SK-N-SH (cell line): ENCODE results near the gene FOXP1. TPM values are rescaled to one million over a fixed set of nuclear protein-coding genes. Genes with fewer than 3 reads are reported as not detected.
A peak's percentile ranks its signal among the peaks of the same experiment; 100 is the strongest.

Source experiments
- CTCF ChIA-PET: fragments of 300-600, 350-600 bp; formaldehyde crosslinking; extraction: SDS; loops from one replicate; lab custom pipeline; 2021; lab: Yijun Ruan, JAX
- POLR2A ChIA-PET: fragments of 350-600 bp; sonication (Branson Sonifier 250); formaldehyde crosslinking; extraction: SDS; loops from one replicate; lab custom pipeline; 2020; ENCODE audit warnings: antibody characterized with exemption, inconsistent platforms; lab: Yijun Ruan, JAX
- DNase-seq: peaks from one replicate; pipeline ENCODE4 v3.0.0; 2012
- H2AFZ ChIP-seq: fragments of 200-600 bp; sonication (generic); 2 replicates; pipeline ENCODE4 v1.8.1; 2016; ENCODE audit warnings: antibody characterized with exemption, mild to moderate bottlenecking, low read depth
- H3F3A ChIP-seq: fragments of 200-600 bp; sonication (generic); replicated peaks from 2 replicates; pipeline ENCODE3; 2016; ENCODE audit warnings: antibody characterized with exemption, mild to moderate bottlenecking; ENCODE audit not compliant: insufficient read depth
- H3K27ac ChIP-seq, 2 experiments: fragments of 200-500 bp in 1 of 2; fragments of 200-600 bp in 1 of 2; sonication (Bioruptor generic) in 1 of 2; sonication (generic), shearing (Covaris generic) in 1 of 2; 2 replicates each; pipeline versions ENCODE4 v1.5.1 to v1.6.1; 2014 to 2016; ENCODE audit warnings: low read depth in 2 of 2, inconsistent platforms in 1 of 2, low read length in 1 of 2, mild to moderate bottlenecking in 1 of 2, mixed read lengths in 1 of 2
- H3K27me3 ChIP-seq: fragments of 200-600 bp; sonication (generic), shearing (Covaris generic); 2 replicates; pipeline ENCODE4 v1.6.1; 2016; ENCODE audit warnings: mixed run types; ENCODE audit not compliant: insufficient read depth
- H3K36me3 ChIP-seq, 2 experiments: fragments of 200-500 bp in 1 of 2; fragments of 200-600 bp in 1 of 2; sonication (Bioruptor generic) in 1 of 2; sonication (generic) in 1 of 2; replicated peaks in 1 of 2; 2 replicates each; pipeline versions ENCODE3 to v1.5.1; 2014 to 2016; ENCODE audit warnings: low read length in 1 of 2, mild to moderate bottlenecking in 1 of 2; ENCODE audit not compliant: insufficient read depth in 2 of 2, control insufficient read depth in 1 of 2
- H3K4me1 ChIP-seq, 2 experiments: fragments of 200-500 bp in 1 of 2; fragments of 200-600 bp in 1 of 2; sonication (Bioruptor generic) in 1 of 2; sonication (generic), shearing (Covaris generic) in 1 of 2; 2 replicates each; pipeline versions ENCODE4 v1.5.1 to v1.6.1; 2014 to 2016; ENCODE audit warnings: low read depth in 1 of 2, low read length in 1 of 2, mixed run types in 1 of 2; ENCODE audit not compliant: insufficient read depth in 2 of 2, control insufficient read depth in 1 of 2
- H3K4me2 ChIP-seq: fragments of 200-600 bp; sonication (generic), shearing (Covaris generic); 2 replicates; pipeline ENCODE4 v1.6.1; 2017; ENCODE audit warnings: mixed run types
- H3K4me3 ChIP-seq, 2 experiments: fragments of 200-500 bp in 1 of 2; fragments of 200-600 bp in 1 of 2; sonication (Bioruptor generic) in 1 of 2; sonication (generic), shearing (Covaris generic) in 1 of 2; 2 replicates each; pipeline versions ENCODE4 v1.5.1 to v1.8.1; 2014 to 2016; ENCODE audit warnings: low read depth in 2 of 2, inconsistent platforms in 1 of 2, low read length in 1 of 2, mild to moderate bottlenecking in 1 of 2, mixed read lengths in 1 of 2, moderate library complexity in 1 of 2
- H3K79me2 ChIP-seq: fragments of 200-600 bp; sonication (generic); 2 replicates; pipeline ENCODE4 v1.8.1; 2017; ENCODE audit warnings: mild to moderate bottlenecking; ENCODE audit not compliant: insufficient read depth
- H3K9ac ChIP-seq: fragments of 200-600 bp; sonication (generic); 2 replicates; pipeline ENCODE4 v1.6.1; 2017; ENCODE audit warnings: mixed run types
- H3K9me2 ChIP-seq: fragments of 200-600 bp; sonication (generic); 2 replicates; pipeline ENCODE4 v1.6.1; 2017; ENCODE audit warnings: mixed run types
- H3K9me3 ChIP-seq: fragments of 200-600 bp; sonication (generic); 2 replicates; pipeline ENCODE4 v1.6.1; 2017; ENCODE audit warnings: mixed run types, mild to moderate bottlenecking, moderate library complexity
- H4K20me1 ChIP-seq: fragments of 200-600 bp; sonication (generic); 2 replicates; pipeline ENCODE4 v1.6.1; 2017; ENCODE audit warnings: mild to moderate bottlenecking, mixed run types; ENCODE audit not compliant: insufficient read depth
- EZH2phosphoT487 ChIP-seq: fragments of 200-600 bp; sonication (generic); IDR thresholded peaks from 2 replicates; pipeline ENCODE4 v1.6.1; 2017; ENCODE audit warnings: low read depth, mixed run types, mild to moderate bottlenecking, antibody characterized with exemption, moderate library complexity, borderline replicate concordance
- FOSL2 ChIP-seq: IDR thresholded peaks from 2 replicates; pipeline ENCODE4 v1.4.0; 2012; ENCODE audit warnings: low read depth, mild to moderate bottlenecking, moderate library complexity, borderline replicate concordance
- FOXM1 ChIP-seq: IDR thresholded peaks from 2 replicates; pipeline ENCODE4 v1.4.0; 2012; ENCODE audit warnings: low read depth, mild to moderate bottlenecking
- MEF2A ChIP-seq: IDR thresholded peaks from 2 replicates; pipeline ENCODE4 v1.4.0; 2012; ENCODE audit warnings: low read depth, borderline replicate concordance
- MXI1 ChIP-seq: IDR thresholded peaks from 2 replicates; pipeline ENCODE4 v1.6.1; 2012; ENCODE audit warnings: mild to moderate bottlenecking, low read depth, low read length, improper control_type of control experiment
- RCOR1 ChIP-seq: fragments of 150-350 bp; IDR thresholded peaks from 2 replicates; pipeline ENCODE4 v1.6.1; 2017; ENCODE audit warnings: antibody characterized with exemption, low read length
- RXRA ChIP-seq: IDR thresholded peaks from 2 replicates; pipeline ENCODE4 v1.4.0; 2012; ENCODE audit warnings: low read depth, mild to moderate bottlenecking, borderline replicate concordance
- SIN3A ChIP-seq: IDR thresholded peaks from 2 replicates; pipeline ENCODE4 v1.6.1; 2012; ENCODE audit warnings: low read depth, mild to moderate bottlenecking, low read length, moderate library complexity, borderline replicate concordance
- SMC3 ChIP-seq: IDR thresholded peaks from 2 replicates; pipeline ENCODE4 v1.6.1; 2012; ENCODE audit warnings: low read depth, low read length, improper control_type of control experiment
- WGBS: methylation state at CpG from one replicate; pipeline ENCODE4 v1.1.6; 2017; ENCODE audit warnings: low lambda C conversion rate; 5-methylcytosine and 5-hydroxymethylcytosine counted together
- polyA plus RNA-seq, 3 experiments: library from polyadenylated mRNA; depleted of rRNA; stranded (reverse); fragments of >200 nt; gene quantifications; 2 replicates each; pipeline ENCODE4 v1.2.3, GENCODE V29; 2012
- TF ChIP-seq, protein P1 (sequence below): fragments of 200-600 bp; sonication (generic); IDR thresholded peaks from 2 replicates; pipeline ENCODE4 v1.6.1; 2017; ENCODE audit warnings: antibody characterized with exemption, mild to moderate bottlenecking, moderate library complexity
- TF ChIP-seq, protein P2 (sequence below): fragments of 150-350 bp; IDR thresholded peaks from 2 replicates; pipeline ENCODE4 v1.6.1; 2016; ENCODE audit warnings: mild to moderate bottlenecking, low read depth, low read length
- TF ChIP-seq, protein P3 (sequence below): fragments of 150-350 bp; IDR thresholded peaks from 2 replicates; pipeline ENCODE4 v1.6.1; 2017; ENCODE audit warnings: antibody characterized with exemption, low read length, low read depth, borderline replicate concordance
- TF ChIP-seq, protein P4 (sequence below): IDR thresholded peaks from 2 replicates; pipeline ENCODE4 v1.6.1; 2012; ENCODE audit warnings: mild to moderate bottlenecking, low read depth, low read length, moderate library complexity

The FOXP1 gene
- polyA plus RNA-seq, 1 of the 3 experiments (the other 2 are of a cell fraction): 8.8 TPM

DNA sequence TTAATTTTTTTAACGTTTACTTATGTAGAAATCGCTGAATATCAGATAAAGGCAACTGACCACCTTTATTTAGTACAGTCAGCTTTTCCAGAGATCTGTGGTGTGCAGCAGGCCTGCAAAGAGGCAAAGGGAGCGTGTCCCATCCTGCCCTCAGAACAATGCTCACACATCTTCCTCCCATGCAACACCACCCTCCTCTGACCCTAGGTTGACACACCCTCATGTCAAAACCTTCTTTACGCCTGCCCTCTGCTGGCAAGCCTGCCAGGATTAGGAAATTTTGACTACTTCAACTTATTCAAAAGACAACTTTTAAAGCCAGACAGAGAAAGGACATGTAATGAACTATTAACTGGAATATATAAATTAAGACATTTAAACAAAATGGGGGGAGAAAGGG, 513.7 kb downstream of the FOXP1 start (continued):
- TF ChIP-seq, protein P1, sequence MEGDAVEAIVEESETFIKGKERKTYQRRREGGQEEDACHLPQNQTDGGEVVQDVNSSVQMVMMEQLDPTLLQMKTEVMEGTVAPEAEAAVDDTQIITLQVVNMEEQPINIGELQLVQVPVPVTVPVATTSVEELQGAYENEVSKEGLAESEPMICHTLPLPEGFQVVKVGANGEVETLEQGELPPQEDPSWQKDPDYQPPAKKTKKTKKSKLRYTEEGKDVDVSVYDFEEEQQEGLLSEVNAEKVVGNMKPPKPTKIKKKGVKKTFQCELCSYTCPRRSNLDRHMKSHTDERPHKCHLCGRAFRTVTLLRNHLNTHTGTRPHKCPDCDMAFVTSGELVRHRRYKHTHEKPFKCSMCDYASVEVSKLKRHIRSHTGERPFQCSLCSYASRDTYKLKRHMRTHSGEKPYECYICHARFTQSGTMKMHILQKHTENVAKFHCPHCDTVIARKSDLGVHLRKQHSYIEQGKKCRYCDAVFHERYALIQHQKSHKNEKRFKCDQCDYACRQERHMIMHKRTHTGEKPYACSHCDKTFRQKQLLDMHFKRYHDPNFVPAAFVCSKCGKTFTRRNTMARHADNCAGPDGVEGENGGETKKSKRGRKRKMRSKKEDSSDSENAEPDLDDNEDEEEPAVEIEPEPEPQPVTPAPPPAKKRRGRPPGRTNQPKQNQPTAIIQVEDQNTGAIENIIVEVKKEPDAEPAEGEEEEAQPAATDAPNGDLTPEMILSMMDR: peak; percentile 65
- TF ChIP-seq FOXM1 (no peak), EZH2phosphoT487 (no peak), SMC3 (peak; percentile 51), RXRA (no peak), MEF2A (no peak), MXI1 (no peak)
- TF ChIP-seq, protein P2, sequence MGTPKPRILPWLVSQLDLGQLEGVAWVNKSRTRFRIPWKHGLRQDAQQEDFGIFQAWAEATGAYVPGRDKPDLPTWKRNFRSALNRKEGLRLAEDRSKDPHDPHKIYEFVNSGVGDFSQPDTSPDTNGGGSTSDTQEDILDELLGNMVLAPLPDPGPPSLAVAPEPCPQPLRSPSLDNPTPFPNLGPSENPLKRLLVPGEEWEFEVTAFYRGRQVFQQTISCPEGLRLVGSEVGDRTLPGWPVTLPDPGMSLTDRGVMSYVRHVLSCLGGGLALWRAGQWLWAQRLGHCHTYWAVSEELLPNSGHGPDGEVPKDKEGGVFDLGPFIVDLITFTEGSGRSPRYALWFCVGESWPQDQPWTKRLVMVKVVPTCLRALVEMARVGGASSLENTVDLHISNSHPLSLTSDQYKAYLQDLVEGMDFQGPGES: no peak
- TF ChIP-seq, protein P3, sequence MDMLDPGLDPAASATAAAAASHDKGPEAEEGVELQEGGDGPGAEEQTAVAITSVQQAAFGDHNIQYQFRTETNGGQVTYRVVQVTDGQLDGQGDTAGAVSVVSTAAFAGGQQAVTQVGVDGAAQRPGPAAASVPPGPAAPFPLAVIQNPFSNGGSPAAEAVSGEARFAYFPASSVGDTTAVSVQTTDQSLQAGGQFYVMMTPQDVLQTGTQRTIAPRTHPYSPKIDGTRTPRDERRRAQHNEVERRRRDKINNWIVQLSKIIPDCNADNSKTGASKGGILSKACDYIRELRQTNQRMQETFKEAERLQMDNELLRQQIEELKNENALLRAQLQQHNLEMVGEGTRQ: no peak
- TF ChIP-seq, all 33 proteins: peak for 3

DNA sequence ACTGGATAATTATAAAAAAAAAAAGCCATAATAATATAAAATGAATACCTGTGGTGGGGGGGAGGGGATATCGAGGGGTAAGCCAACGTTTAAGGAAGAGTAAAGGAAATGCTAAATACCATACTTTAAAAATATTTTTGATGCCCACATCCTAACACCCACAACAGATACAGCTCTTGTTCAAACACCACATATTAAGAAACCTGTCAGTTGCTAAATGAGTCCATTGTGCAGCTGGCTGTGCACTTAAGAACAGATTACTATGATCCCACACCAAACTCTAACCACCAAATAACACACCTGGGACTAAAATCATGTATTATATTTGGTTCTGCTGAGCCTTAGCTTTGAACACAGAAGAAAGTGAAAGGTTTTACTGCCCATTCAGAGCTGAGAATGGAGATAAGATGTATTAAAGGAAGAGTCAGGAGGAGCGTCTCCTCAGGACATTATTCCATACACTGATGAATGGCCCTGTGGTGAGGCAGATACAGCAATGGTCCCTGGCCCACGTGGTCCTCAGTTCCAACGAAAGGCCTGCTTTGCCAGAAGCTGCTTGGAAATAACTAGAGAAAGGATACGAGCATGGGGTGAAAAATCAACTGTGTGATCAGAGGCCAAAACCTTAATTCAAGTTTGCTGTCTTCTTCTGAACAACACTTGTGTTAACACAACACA, 515.4 kb downstream of the FOXP1 start:
- H3K27ac ChIP-seq: peak overlapping the region in 1 of 2 experiments; percentile 4; a peak in 1 of 4 replicates
- H3K79me2 ChIP-seq: peaks cover 63% of the 10 kb centered on the region
- no peak overlapping the region for H2AFZ ChIP-seq
- no peak overlapping the region for H3K4me3 ChIP-seq
- H3F3A ChIP-seq: peaks cover 29% of the 10 kb centered on the region
- no peaks in the 10 kb centered on the region for H3K9me2 ChIP-seq
- H3K4me1 ChIP-seq: peaks cover 16 to 17% of the 10 kb centered on the region in 2 experiments; a peak in 3 of 4 replicates
- no peak for DNase-seq
- POLR2A ChIA-PET: no interaction called here
- H3K36me3 ChIP-seq: no peaks in the 10 kb centered on the region
- H3K9me3 ChIP-seq: no peaks in the 10 kb centered on the region
- H4K20me1 ChIP-seq: no peaks in the 10 kb centered on the region
- H3K4me2 ChIP-seq: no peak overlapping the region
- WGBS: 90% methylated on average over 6 of the region's 6 CpGs
- H3K27me3 ChIP-seq: no peaks in the 10 kb centered on the region
- no peak overlapping the region for H3K9ac ChIP-seq
- CTCF ChIA-PET: interaction anchor here (1.2 to 1.4 kb wide), 3 partner anchors 26 to 64 kb away, joined by 3 to 4 read pairs (median 3); no protein-coding TSS in a partner anchor
- TF ChIP-seq RCOR1: no peak
- TF ChIP-seq EZH2phosphoT487: no peak
- TF ChIP-seq SIN3A: no peak
- TF ChIP-seq, protein P2: no peak
- TF ChIP-seq, protein P4, sequence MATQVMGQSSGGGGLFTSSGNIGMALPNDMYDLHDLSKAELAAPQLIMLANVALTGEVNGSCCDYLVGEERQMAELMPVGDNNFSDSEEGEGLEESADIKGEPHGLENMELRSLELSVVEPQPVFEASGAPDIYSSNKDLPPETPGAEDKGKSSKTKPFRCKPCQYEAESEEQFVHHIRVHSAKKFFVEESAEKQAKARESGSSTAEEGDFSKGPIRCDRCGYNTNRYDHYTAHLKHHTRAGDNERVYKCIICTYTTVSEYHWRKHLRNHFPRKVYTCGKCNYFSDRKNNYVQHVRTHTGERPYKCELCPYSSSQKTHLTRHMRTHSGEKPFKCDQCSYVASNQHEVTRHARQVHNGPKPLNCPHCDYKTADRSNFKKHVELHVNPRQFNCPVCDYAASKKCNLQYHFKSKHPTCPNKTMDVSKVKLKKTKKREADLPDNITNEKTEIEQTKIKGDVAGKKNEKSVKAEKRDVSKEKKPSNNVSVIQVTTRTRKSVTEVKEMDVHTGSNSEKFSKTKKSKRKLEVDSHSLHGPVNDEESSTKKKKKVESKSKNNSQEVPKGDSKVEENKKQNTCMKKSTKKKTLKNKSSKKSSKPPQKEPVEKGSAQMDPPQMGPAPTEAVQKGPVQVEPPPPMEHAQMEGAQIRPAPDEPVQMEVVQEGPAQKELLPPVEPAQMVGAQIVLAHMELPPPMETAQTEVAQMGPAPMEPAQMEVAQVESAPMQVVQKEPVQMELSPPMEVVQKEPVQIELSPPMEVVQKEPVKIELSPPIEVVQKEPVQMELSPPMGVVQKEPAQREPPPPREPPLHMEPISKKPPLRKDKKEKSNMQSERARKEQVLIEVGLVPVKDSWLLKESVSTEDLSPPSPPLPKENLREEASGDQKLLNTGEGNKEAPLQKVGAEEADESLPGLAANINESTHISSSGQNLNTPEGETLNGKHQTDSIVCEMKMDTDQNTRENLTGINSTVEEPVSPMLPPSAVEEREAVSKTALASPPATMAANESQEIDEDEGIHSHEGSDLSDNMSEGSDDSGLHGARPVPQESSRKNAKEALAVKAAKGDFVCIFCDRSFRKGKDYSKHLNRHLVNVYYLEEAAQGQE: no peak
- TF ChIP-seq FOSL2: no peak
